NCI-H748 (cell line): Measurements from ENCODE around the gene DENND4B.

Experiments
- DNase-seq: peaks from one replicate; lab custom pipeline; 2025; ENCODE audit not compliant: unreplicated experiment; lab: John Stamatoyannopoulos, UW

Gene DENND4B

GRCh38 chr1:153888533-153888932 lies 58.0 kb downstream of the DENND4B start:
- DNase-seq, result no peak

GRCh38 chr1:153886127-153886526 lies 60.4 kb downstream of the DENND4B start:
- no peak for DNase-seq

GRCh38 chr1:153883223-153883622 lies 63.3 kb downstream of the DENND4B start:
- no peak for DNase-seq

- DNase-seq, result peak; percentile 37
These were observed 64.1 kb downstream of the DENND4B start for GRCh38 chr1:153882296-153882912.

GRCh38 chr1:153881751-153882150 lies 64.8 kb downstream of the DENND4B start:
- DNase-seq, result peak; percentile 95

GRCh38 chr1:153880962-153881361 lies 65.6 kb downstream of the DENND4B start:
- peak; percentile 99 for DNase-seq

GRCh38 chr1:153880024-153880423 lies 66.5 kb downstream of the DENND4B start:
- no peak for DNase-seq
